Endodermal cell (in vitro differentiated cells): ENCODE data around the gene GTF2A1. TPM values are rescaled to one million over a fixed set of nuclear protein-coding genes. Genes with fewer than 3 reads are reported as not detected.

Experiments used
- DNase-seq: peaks from one replicate; pipeline ENCODE4 v3.0.0-alpha.2; 2017
- H3K27ac ChIP-seq: 2 replicates; pipeline ENCODE4 v1.5.1; 2013; ENCODE audit warnings: mild to moderate bottlenecking, low read depth, low read length, moderate library complexity
- H3K27me3 ChIP-seq: 2 replicates; pipeline ENCODE4 v1.6.1; 2013; ENCODE audit warnings: mild to moderate bottlenecking, low read length, moderate library complexity; ENCODE audit not compliant: insufficient read depth, control insufficient read depth, poor library complexity, severe bottlenecking
- H3K36me3 ChIP-seq: 2 replicates; pipeline ENCODE4 v1.7.0; 2013; ENCODE audit warnings: mild to moderate bottlenecking, low read length, moderate library complexity; ENCODE audit not compliant: control insufficient read depth, insufficient read depth
- H3K4me1 ChIP-seq: one replicate; pipeline ENCODE4 v1.7.0; 2013; ENCODE audit warnings: low read length; ENCODE audit not compliant: control insufficient read depth, insufficient read depth
- H3K4me3 ChIP-seq: 2 replicates; pipeline ENCODE4 v1.5.1; 2013; ENCODE audit warnings: mild to moderate bottlenecking, low read length, moderate library complexity
- H3K9ac ChIP-seq: 2 replicates; pipeline ENCODE4 v1.6.1; 2013; ENCODE audit warnings: mild to moderate bottlenecking, low read length, moderate library complexity; ENCODE audit not compliant: poor library complexity, severe bottlenecking; ENCODE audit errors: extremely low read depth
- H3K9me3 ChIP-seq: 2 replicates; pipeline ENCODE4 v1.6.1; 2013; ENCODE audit warnings: mild to moderate bottlenecking, low read length, moderate library complexity; ENCODE audit not compliant: control insufficient read depth
- H3K27ac Mint-ChIP-seq: 2 replicates; pipeline ENCODE4 v1.8.0; 2020; ENCODE audit warnings: mixed read lengths
- H3K27me3 Mint-ChIP-seq: 2 replicates; pipeline ENCODE4 v1.8.0; 2021; ENCODE audit warnings: mild to moderate bottlenecking, mixed read lengths; ENCODE audit not compliant: insufficient read depth
- H3K36me3 Mint-ChIP-seq: 2 replicates; pipeline ENCODE4 v1.8.0; 2020; ENCODE audit warnings: low read depth, mixed read lengths
- H3K4me1 Mint-ChIP-seq: 2 replicates; pipeline ENCODE4 v1.8.0; 2020; ENCODE audit warnings: mixed read lengths
- H3K4me3 Mint-ChIP-seq: 2 replicates; pipeline ENCODE4 v1.8.0; 2020; ENCODE audit warnings: mild to moderate bottlenecking, moderate library complexity, mixed read lengths
- H3K9me3 Mint-ChIP-seq: 2 replicates; pipeline ENCODE4 v1.8.0; 2020; ENCODE audit warnings: mild to moderate bottlenecking, mixed read lengths
- WGBS, 2 experiments: methylation state at CpG; one replicate each; pipeline versions ENCODE4 v1.1.5 to v1.1.7; 2013; ENCODE audit warnings: missing lambda C conversion rate in 2 of 2, mixed read lengths in 1 of 2; ENCODE audit not compliant: insufficient coverage in 1 of 2, insufficient read length in 1 of 2; 5-methylcytosine and 5-hydroxymethylcytosine counted together
- total RNA-seq, 2 donors: library from RNA; stranded (reverse); fragmentation: NEBNext Ultra II Directional in 1 of 2; extraction: Animal tissue kit (Norgen Biotek cat#: 25700) in 1 of 2; gene quantifications; 2 replicates in 1 of 2; 3 replicates in 1 of 2; pipeline ENCODE4 v1.2.1, GENCODE V29; 2021
- TF ChIP-seq, protein P1 (sequence below): fragments of 200-600 bp; sonication (generic); conservative IDR thresholded peaks from 2 replicates; pipeline ENCODE4 v1.5.0; 2021; ENCODE audit warnings: antibody characterized with exemption, mild to moderate bottlenecking

The GTF2A1 gene
- total RNA-seq, 2 donors from 2014 or later, result 34.3 to 34.4 TPM

DNA sequence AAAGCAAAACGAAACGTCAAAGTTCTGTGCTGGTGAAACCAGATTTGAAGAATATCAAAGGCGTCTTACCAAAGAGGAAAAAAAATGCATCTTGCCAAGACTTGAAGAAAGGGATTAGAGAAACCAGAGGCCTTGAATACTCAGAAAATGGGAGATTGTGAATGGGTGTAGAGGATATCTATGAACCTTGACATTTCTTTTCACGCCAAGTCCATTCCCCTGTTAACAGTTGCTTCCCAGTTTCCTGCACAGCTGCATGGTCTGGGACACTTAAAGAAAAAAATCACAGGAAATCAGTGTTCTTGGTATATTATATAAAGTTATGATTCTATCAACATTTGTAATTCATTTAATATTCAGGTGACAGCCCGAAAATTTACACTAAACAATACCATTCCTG, 1.4 kb upstream of the GTF2A1 start:
- Mint-ChIP-seq H3K4me3 (peak overlapping the region; percentile 94), H3K36me3 (peaks cover 2% of the 10 kb centered on the region), H3K27ac (peak overlapping the region; percentile 99), H3K4me1 (peaks cover 15% of the 10 kb centered on the region), H3K9me3 (no peaks in the 10 kb centered on the region), H3K27me3 (no peaks in the 10 kb centered on the region)
- TF ChIP-seq, protein P1, sequence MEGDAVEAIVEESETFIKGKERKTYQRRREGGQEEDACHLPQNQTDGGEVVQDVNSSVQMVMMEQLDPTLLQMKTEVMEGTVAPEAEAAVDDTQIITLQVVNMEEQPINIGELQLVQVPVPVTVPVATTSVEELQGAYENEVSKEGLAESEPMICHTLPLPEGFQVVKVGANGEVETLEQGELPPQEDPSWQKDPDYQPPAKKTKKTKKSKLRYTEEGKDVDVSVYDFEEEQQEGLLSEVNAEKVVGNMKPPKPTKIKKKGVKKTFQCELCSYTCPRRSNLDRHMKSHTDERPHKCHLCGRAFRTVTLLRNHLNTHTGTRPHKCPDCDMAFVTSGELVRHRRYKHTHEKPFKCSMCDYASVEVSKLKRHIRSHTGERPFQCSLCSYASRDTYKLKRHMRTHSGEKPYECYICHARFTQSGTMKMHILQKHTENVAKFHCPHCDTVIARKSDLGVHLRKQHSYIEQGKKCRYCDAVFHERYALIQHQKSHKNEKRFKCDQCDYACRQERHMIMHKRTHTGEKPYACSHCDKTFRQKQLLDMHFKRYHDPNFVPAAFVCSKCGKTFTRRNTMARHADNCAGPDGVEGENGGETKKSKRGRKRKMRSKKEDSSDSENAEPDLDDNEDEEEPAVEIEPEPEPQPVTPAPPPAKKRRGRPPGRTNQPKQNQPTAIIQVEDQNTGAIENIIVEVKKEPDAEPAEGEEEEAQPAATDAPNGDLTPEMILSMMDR, result no peak
- no peaks in the 10 kb centered on the region for H3K9me3 ChIP-seq
- 83 to 94% methylated on average over 5 of the region's 5 CpGs for WGBS, 2 experiments
- peak overlapping the region; percentile 99 for H3K27ac ChIP-seq
- peaks cover 4% of the 10 kb centered on the region for H3K4me1 ChIP-seq
- peak overlapping the region; percentile 83 for H3K4me3 ChIP-seq
- no peak for DNase-seq
- peaks cover 5% of the 10 kb centered on the region for H3K36me3 ChIP-seq
- H3K27me3 ChIP-seq, result no peaks in the 10 kb centered on the region
- H3K9ac ChIP-seq, result peak overlapping the region; percentile 88

DNA sequence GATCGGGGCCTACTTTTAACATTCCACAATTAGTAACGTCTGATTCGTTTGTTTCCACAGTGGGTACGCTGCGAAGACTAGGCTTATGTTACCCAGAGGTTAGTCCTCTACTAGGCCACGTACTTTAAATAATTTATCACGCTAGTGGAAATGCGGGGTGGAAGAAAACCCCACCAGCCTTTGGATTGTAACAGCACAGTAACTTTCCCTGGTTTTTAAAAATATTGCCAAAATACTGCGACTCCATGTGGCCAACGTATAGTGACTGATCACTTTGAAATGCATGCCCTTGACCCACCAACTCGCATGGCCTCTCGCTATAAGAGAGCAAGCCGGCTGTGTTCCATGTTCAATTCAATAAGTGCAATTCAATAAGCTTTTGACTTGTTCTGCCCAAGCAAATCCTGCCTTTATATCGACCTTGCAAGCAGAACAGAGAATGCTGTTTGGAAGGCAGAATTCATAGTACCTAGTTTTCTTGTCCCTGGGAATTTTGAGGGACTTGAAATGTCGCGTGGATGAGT, 882 bp upstream of the GTF2A1 start:
- no peaks in the 10 kb centered on the region for H3K9me3 ChIP-seq
- Mint-ChIP-seq H3K4me3 (peak overlapping the region; percentile 94), H3K9me3 (no peaks in the 10 kb centered on the region), H3K27me3 (no peaks in the 10 kb centered on the region), H3K36me3 (peaks cover 4% of the 10 kb centered on the region), H3K4me1 (peaks cover 15% of the 10 kb centered on the region), H3K27ac (peak overlapping the region; percentile 99)
- peak overlapping the region; percentile 83 for H3K4me3 ChIP-seq
- DNase-seq, result no peak
- H3K27me3 ChIP-seq, result no peaks in the 10 kb centered on the region
- H3K4me1 ChIP-seq, result peaks cover 4% of the 10 kb centered on the region
- peak overlapping the region; percentile 99 for H3K27ac ChIP-seq
- TF ChIP-seq, protein P1, result no peak
- peaks cover 9% of the 10 kb centered on the region for H3K36me3 ChIP-seq
- peak overlapping the region; percentile 88 for H3K9ac ChIP-seq
- 32 to 42% methylated on average over 14 to 16 of the region's 16 CpGs for WGBS, 2 experiments

DNA sequence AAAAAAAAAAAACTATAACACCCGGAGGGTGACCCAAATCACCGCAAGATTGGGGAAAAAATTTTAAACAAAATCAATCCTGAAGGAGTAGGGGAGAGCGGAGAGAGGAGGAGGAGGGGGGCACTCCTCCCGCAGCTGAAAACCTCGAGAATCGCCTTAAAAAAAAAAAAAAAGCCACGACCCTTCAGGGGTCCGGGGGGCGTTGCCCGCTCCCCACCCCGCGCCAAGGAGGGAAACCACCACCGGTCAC, 254 bp downstream of the GTF2A1 start:
- Histone ChIP-seq H3K4me1 (peaks cover 4% of the 10 kb centered on the region), H3K27ac (peak overlapping the region; percentile 88), H3K4me3 (peak overlapping the region; percentile 86), H3K9ac (peak overlapping the region; percentile 98), H3K27me3 (no peaks in the 10 kb centered on the region), H3K9me3 (no peaks in the 10 kb centered on the region), H3K36me3 (peaks cover 20% of the 10 kb centered on the region)
- no peak for DNase-seq
- WGBS, 2 experiments, result 0% methylated on average over 3 to 13 of the region's 13 CpGs
- Mint-ChIP-seq H3K27me3 (no peaks in the 10 kb centered on the region), H3K27ac (peak overlapping the region; percentile 99), H3K9me3 (no peaks in the 10 kb centered on the region), H3K4me1 (peaks cover 15% of the 10 kb centered on the region), H3K36me3 (peaks cover 13% of the 10 kb centered on the region), H3K4me3 (peak overlapping the region; percentile 94)
- TF ChIP-seq, protein P1, result no peak
